ENCODE measurements around the gene TMX2. TPM values are rescaled to one million over a fixed set of nuclear protein-coding genes. Genes with fewer than 3 reads are reported as not detected.

Gene TMX2
- total and polyA plus RNA-seq, 2 donors (not counting 3 experiments of a cell fraction or from before 2014, with no cell fraction given), result 52.7 to 67.7 TPM

GRCh38 chr11:57709802-57710367, 2.5 kb upstream of the TMX2 start:
- Histone ChIP-seq H3K4me3 (replicated peaks in 1 of 3; ENCODE audit: insufficient read depth in 1 of 3, low read depth in 1 of 3, low read length in 3 of 3) (no peak overlapping the region), H3K4me2 (ENCODE audit: insufficient read depth, low read length) (no peak overlapping the region), H3K9me1 (replicated peaks; ENCODE audit: control insufficient read depth, extremely low read depth, insufficient read depth, low read length) (no peaks in the 10 kb centered on the region), H4K20me1 (replicated peaks; ENCODE audit: control insufficient read depth, extremely low read depth, insufficient read depth, low read length) (no peaks in the 10 kb centered on the region), H3K9me3 (replicated peaks; ENCODE audit: control insufficient read depth, insufficient read depth, low read length) (no peaks in the 10 kb centered on the region), H3K9ac (replicated peaks; ENCODE audit: extremely low read depth, insufficient read depth, low read length) (no peak overlapping the region), H3K4me1 (ENCODE audit: control insufficient read depth, extremely low read depth, insufficient read depth, low read length) (peaks cover 18% of the 10 kb centered on the region), H3K36me3 (ENCODE audit: control insufficient read depth in 2 of 2, extremely low read depth in 1 of 2, insufficient read depth in 2 of 2, low read length in 2 of 2) (no peaks in the 10 kb centered on the region), H2AFZ (ENCODE audit: low read depth, low read length) (no peak overlapping the region), H3K27ac (ENCODE audit: insufficient read depth, low read depth, low read length) (no peak overlapping the region), H3K79me2 (ENCODE audit: control insufficient read depth, insufficient read depth, low read length) (peaks cover 43% of the 10 kb centered on the region), H3K27me3 (ENCODE audit: control insufficient read depth in 2 of 2, insufficient read depth in 2 of 2, low read length in 2 of 2) (no peaks in the 10 kb centered on the region)
- no peak for DNase-seq (ENCODE audit: low read depth, low spot score)
- TF ChIP-seq FOS (IDR thresholded peaks at IDR 0.05; ENCODE audit: borderline replicate concordance, insufficient read depth, low read length), result no peak
- TF ChIP-seq GATA2 (IDR thresholded peaks at IDR 0.05; ENCODE audit: insufficient read depth, insufficient read length, low read depth, low read length), result no peak
- no peak for TF ChIP-seq MYC (IDR thresholded peaks at IDR 0.05; ENCODE audit: low read depth, low read length)
- TF ChIP-seq EZH2 (IDR thresholded peaks at IDR 0.05; ENCODE audit: borderline replicate concordance, low read depth, low read length, severe bottlenecking), result no peak
- TF ChIP-seq CTCF (IDR thresholded peaks at IDR 0.05; ENCODE audit: extremely low read depth in 1 of 2, insufficient read depth in 1 of 2, low read depth in 1 of 2, low read length in 2 of 2), result no peak
- TF ChIP-seq JUN (IDR thresholded peaks at IDR 0.05; ENCODE audit: borderline replicate concordance, insufficient read depth, insufficient read length, low read depth), result no peak
- no peak for TF ChIP-seq MAX (IDR thresholded peaks at IDR 0.05; ENCODE audit: insufficient read depth, insufficient read length)
- TF ChIP-seq POLR2AphosphoS5 (IDR thresholded peaks at IDR 0.05; ENCODE audit: insufficient read depth, low read depth, low read length), result no peak
- TF ChIP-seq POLR2A (IDR thresholded peaks at IDR 0.05; ENCODE audit: low read depth, low read length), result no peak
- ChIA-PET CTCF (interaction anchor here (0.5 to 4.1 kb wide), 2 partner anchors 32 to 91 kb away, joined by 3 to 21 read pairs; no protein-coding TSS in a partner anchor), POLR2A (no interaction called here)
- BruUV-seq (replicated peaks), result no TSS peak
- intact Hi-C loops (cut with micrococcal nuclease), result no loop called here
- FAIRE-seq, result no peak
- dilution Hi-C loops (cut with MboI; ENCODE audit: extremely low pct_ligation_motif_present, low sequenced_read_pairs), result no loop called here
